ENCODE results near the gene GDI2. TPM values are rescaled to one million over a fixed set of nuclear protein-coding genes. Genes with fewer than 3 reads are reported as not detected.
A peak's percentile ranks its signal among the peaks of the same experiment; 100 is the strongest.
"Not testable (repeated sequence)": the region's sequence is repeated elsewhere in the genome, so short reads cannot be mapped to it uniquely, and the experiment has no call there.

The GDI2 gene
- total RNA-seq, 4 donors from 2014 or later: 194 to 233 (median 210) TPM

- 90% methylated on average over 5 of the region's 5 CpGs for WGBS
- peaks cover 43 to 100% (median 86%) of the 10 kb centered on the region in 4 donors for H3K36me3 ChIP-seq
- H3K4me3 ChIP-seq: no peak overlapping the region
- TF ChIP-seq POLR2AphosphoS5 (IDR thresholded peaks at IDR 0.05): no peak
- TF ChIP-seq CTCF (IDR thresholded peaks at IDR 0.05): no peak
- no peak for TF ChIP-seq POLR2A (IDR thresholded peaks at IDR 0.05; ENCODE audit: low read depth)
- no peak for TF ChIP-seq EP300 (IDR thresholded peaks at IDR 0.05)
- peaks cover 0 to 15% (median 13%) of the 10 kb centered on the region in 4 donors for H3K4me1 ChIP-seq
- H3K27ac ChIP-seq (replicated peaks in 1 of 4): no peak overlapping the region
- no peaks in the 10 kb centered on the region for H3K9me3 ChIP-seq
- intact Hi-C loops (cut with DNase I): no loop called here
- H3K27me3 ChIP-seq: no peaks in the 10 kb centered on the region
- no peak for DNase-seq (ENCODE audit: extremely low spot score)
Measured at GRCh38 chr10:5788969-5789368, 24.3 kb downstream of the GDI2 start.

- no peak overlapping the region for H3K27ac ChIP-seq (replicated peaks in 1 of 4)
- H3K27me3 ChIP-seq: no peaks in the 10 kb centered on the region
- peaks cover 0 to 15% (median 13%) of the 10 kb centered on the region in 4 donors for H3K4me1 ChIP-seq
- H3K9me3 ChIP-seq: no peaks in the 10 kb centered on the region
- peaks cover 33 to 71% (median 59%) of the 10 kb centered on the region in 4 donors for H3K36me3 ChIP-seq
- 100% methylated on average over 1 of the region's 1 CpG for WGBS
- intact Hi-C loops (cut with DNase I): no loop called here
- no peak overlapping the region for H3K4me3 ChIP-seq
- TF ChIP-seq EP300 (IDR thresholded peaks at IDR 0.05) (no peak), POLR2AphosphoS5 (IDR thresholded peaks at IDR 0.05) (no peak), CTCF (IDR thresholded peaks at IDR 0.05) (no peak), POLR2A (IDR thresholded peaks at IDR 0.05; ENCODE audit: low read depth) (no peak)
- DNase-seq (ENCODE audit: extremely low spot score): no peak
Measured at GRCh38 chr10:5783300-5783699, 29.9 kb downstream of the GDI2 start.

- WGBS: 90% methylated on average over 1 of the region's 1 CpG
- no peaks in the 10 kb centered on the region for H3K9me3 ChIP-seq
- peaks cover 33 to 60% (median 53%) of the 10 kb centered on the region in 4 donors for H3K36me3 ChIP-seq
- no peak for DNase-seq (ENCODE audit: extremely low spot score)
- H3K4me1 ChIP-seq: peaks cover 3 to 7% (median 6%) of the 10 kb centered on the region in 4 donors
- no peak for TF ChIP-seq CTCF (IDR thresholded peaks at IDR 0.05)
- TF ChIP-seq POLR2AphosphoS5 (IDR thresholded peaks at IDR 0.05): no peak
- no peak for TF ChIP-seq EP300 (IDR thresholded peaks at IDR 0.05)
- TF ChIP-seq POLR2A (IDR thresholded peaks at IDR 0.05; ENCODE audit: low read depth): no peak
- H3K27me3 ChIP-seq: no peaks in the 10 kb centered on the region
- intact Hi-C loops (cut with DNase I): no loop called here
- no peak overlapping the region for H3K27ac ChIP-seq (replicated peaks in 1 of 4)
- no peak overlapping the region for H3K4me3 ChIP-seq
Measured at GRCh38 chr10:5782174-5782573, 31.1 kb downstream of the GDI2 start.

- no peak overlapping the region for H3K4me3 ChIP-seq
- H3K27ac ChIP-seq (replicated peaks in 1 of 4): no peak overlapping the region
- H3K9me3 ChIP-seq: no peaks in the 10 kb centered on the region
- intact Hi-C loops (cut with DNase I): loop anchor here (5.0 kb wide), 1 partner anchor 33 kb away; the partner anchor contains the start of gene GDI2
- peaks cover 26 to 28% (median 28%) of the 10 kb centered on the region in 4 donors for H3K4me1 ChIP-seq
- no peak for DNase-seq (ENCODE audit: extremely low spot score)
- H3K27me3 ChIP-seq: no peaks in the 10 kb centered on the region
- 87% methylated on average over 2 of the region's 3 CpGs for WGBS
- TF ChIP-seq POLR2AphosphoS5 (IDR thresholded peaks at IDR 0.05) (no peak), CTCF (IDR thresholded peaks at IDR 0.05) (no peak), POLR2A (IDR thresholded peaks at IDR 0.05; ENCODE audit: low read depth) (no peak), EP300 (IDR thresholded peaks at IDR 0.05) (no peak)
- H3K36me3 ChIP-seq: peaks cover 16 to 43% (median 34%) of the 10 kb centered on the region in 4 donors
Measured at GRCh38 chr10:5779730-5780129, 33.5 kb downstream of the GDI2 start.

GRCh38 chr10:5777758-5778157 lies 35.5 kb downstream of the GDI2 start:
- H3K4me3 ChIP-seq: not testable (repeated sequence)
- intact Hi-C loops (cut with DNase I): loop anchor here (5.0 kb wide), 1 partner anchor 35 kb away; the partner anchor contains the start of gene GDI2
- WGBS: 87% methylated on average over 3 of the region's 3 CpGs

More at GRCh38 chr10:5777758-5778157, 35.5 kb downstream of the GDI2 start:
- DNase-seq (ENCODE audit: extremely low spot score); H3K27me3 ChIP-seq; H3K9me3 ChIP-seq: not testable (repeated sequence)
- peaks cover 28 to 39% (median 34%) of the 10 kb centered on the region in 4 donors for H3K4me1 ChIP-seq
- H3K27ac ChIP-seq (replicated peaks in 1 of 4): peak overlapping the region in 1 of 4 donors; percentile 72
- peaks cover 0 to 36% (median 19%) of the 10 kb centered on the region in 4 donors for H3K36me3 ChIP-seq

Measured in esophagus muscularis mucosa (tissue), 4 donors.